ENCODE data around the gene ATP6V0A1. TPM values are rescaled to one million over a fixed set of nuclear protein-coding genes. Genes with fewer than 3 reads are reported as not detected.

The ATP6V0A1 gene
- total RNA-seq, 1 experiment from 2014 or later = 55.2 TPM

DNA sequence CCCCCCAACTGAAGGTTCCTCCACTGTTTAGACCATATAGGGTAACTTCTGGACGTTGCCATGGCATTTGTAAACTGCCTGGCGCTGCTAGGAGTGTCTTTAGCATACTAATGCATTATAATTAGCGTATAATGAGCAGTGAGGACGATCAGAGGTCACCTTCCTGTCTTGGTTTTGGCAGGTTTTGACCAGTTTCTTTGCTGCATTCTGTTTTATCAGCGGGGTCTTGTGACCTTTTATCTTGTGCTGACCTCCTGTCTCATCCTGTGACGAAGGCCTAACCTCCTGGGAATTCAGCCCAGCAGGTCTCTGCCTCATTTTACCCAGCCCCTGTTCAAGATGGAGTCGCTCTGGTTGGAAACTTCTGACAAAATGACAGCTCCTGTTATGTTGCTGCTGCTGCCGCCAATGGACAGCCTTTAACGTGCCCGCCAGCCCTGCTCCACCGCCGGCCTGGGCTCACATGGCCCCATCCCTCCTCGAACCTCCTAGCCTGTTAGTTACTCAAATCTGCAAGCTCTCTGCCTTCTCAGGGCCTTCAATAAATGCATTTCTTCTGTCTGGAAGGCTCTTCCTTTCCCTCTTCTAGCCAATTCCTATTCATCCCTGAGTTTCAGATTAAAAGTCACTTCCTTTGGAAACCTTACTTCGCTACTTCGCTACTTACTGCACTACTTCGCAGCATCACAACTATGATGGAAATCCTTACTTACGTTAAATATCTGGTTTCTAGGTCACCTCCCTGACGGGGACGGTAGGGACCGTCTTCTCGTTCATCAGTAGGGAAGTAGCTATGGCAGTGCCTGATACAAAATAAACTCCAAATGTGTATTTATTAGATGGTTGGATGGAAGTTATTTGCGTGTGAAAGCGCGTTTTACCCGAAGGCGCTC is 76.7 kb downstream of the ATP6V0A1 start:
- DNase-seq (ENCODE audit: low spot score) (no peak), ATAC-seq (peak; percentile 2; the same call in 1 of the 2 replicates)

DNA sequence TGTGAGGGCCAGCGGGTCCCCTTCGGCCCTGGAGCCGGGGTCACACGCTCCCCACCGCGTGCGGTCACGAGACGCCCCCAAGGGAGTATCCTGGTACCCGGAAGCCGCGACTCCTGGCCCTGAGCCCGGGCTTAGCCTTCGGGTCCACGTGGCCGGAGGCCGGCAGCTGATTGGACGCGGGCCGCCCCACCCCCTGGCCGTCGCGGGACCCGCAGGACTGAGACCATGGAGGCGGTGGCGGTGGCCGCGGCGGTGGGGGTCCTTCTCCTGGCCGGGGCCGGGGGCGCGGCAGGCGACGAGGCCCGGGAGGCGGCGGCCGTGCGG is 77.3 kb downstream of the ATP6V0A1 start, which contains the start of gene NAGLU:
NAGLU (plus strand) TSS at position 194 of the 324 bp plus-strand sequence; CDS start at position 226, 32 bp downstream.
- Mint-ChIP-seq H3K27me3 (ENCODE audit: low read depth) (peaks cover 22% of the 10 kb centered on the region), H3K36me3 (peaks cover 5% of the 10 kb centered on the region; the same call in 1 of the 2 replicates), H3K27ac (peak within 1 kb of the TSS; percentile 85), H3K4me3 (peak within 1 kb of the TSS; percentile 74), H3K9me3 (no peaks in the 10 kb centered on the region), H3K4me1 (peaks cover 31% of the 10 kb centered on the region)
- ChIA-PET POLR2A (interaction anchor here (0.5 to 2.3 kb wide), 4 partner anchors 13 to 170 kb away, joined by 3 to 15 read pairs (median 4); no protein-coding TSS in a partner anchor), CTCF (interaction anchor here (0.7 to 7.1 kb wide), 12 partner anchors 9 to 355 kb away, joined by 3 to 65 read pairs (median 3); partner anchors contain the start of genes CAVIN1, KCNH4, PSMC3IP and STAT3)
- peak; percentile 90 for ATAC-seq
- TF ChIP-seq, protein P1, sequence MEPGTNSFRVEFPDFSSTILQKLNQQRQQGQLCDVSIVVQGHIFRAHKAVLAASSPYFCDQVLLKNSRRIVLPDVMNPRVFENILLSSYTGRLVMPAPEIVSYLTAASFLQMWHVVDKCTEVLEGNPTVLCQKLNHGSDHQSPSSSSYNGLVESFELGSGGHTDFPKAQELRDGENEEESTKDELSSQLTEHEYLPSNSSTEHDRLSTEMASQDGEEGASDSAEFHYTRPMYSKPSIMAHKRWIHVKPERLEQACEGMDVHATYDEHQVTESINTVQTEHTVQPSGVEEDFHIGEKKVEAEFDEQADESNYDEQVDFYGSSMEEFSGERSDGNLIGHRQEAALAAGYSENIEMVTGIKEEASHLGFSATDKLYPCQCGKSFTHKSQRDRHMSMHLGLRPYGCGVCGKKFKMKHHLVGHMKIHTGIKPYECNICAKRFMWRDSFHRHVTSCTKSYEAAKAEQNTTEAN (CRISPR knock-in tag; IDR thresholded peaks at IDR 0.05) = no peak
- peak; percentile 68; the same call in 1 of the 2 replicates for TF ChIP-seq GABPB1 (CRISPR knock-in tag; IDR thresholded peaks at IDR 0.05)
- TF ChIP-seq, protein P2, sequence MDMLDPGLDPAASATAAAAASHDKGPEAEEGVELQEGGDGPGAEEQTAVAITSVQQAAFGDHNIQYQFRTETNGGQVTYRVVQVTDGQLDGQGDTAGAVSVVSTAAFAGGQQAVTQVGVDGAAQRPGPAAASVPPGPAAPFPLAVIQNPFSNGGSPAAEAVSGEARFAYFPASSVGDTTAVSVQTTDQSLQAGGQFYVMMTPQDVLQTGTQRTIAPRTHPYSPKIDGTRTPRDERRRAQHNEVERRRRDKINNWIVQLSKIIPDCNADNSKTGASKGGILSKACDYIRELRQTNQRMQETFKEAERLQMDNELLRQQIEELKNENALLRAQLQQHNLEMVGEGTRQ (CRISPR knock-in tag; IDR thresholded peaks at IDR 0.05) = peak; percentile 97
- TF ChIP-seq, protein P3, sequence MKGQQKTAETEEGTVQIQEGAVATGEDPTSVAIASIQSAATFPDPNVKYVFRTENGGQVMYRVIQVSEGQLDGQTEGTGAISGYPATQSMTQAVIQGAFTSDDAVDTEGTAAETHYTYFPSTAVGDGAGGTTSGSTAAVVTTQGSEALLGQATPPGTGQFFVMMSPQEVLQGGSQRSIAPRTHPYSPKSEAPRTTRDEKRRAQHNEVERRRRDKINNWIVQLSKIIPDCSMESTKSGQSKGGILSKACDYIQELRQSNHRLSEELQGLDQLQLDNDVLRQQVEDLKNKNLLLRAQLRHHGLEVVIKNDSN (CRISPR knock-in tag; IDR thresholded peaks at IDR 0.05) = peak; percentile 96
- TF ChIP-seq, protein P4, sequence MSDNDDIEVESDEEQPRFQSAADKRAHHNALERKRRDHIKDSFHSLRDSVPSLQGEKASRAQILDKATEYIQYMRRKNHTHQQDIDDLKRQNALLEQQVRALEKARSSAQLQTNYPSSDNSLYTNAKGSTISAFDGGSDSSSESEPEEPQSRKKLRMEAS (CRISPR knock-in tag; IDR thresholded peaks at IDR 0.05) = peak; percentile 58
- TF ChIP-seq TP53 (CRISPR knock-in tag; IDR thresholded peaks at IDR 0.05) = 0 out of 2 replicates have a peak, but pooled peaks have one; percentile 40
- TF ChIP-seq NFYB (CRISPR knock-in tag; conservative IDR thresholded peaks at IDR 0.05; ENCODE audit: low read depth) = peak; percentile 83
- TF ChIP-seq ZNF219 (CRISPR knock-in tag; IDR thresholded peaks at IDR 0.05; ENCODE audit: borderline replicate concordance) = no peak
- TF ChIP-seq NR3C1 (CRISPR knock-in tag; conservative IDR thresholded peaks at IDR 0.05; ENCODE audit: low read depth) = no peak
- TF ChIP-seq CREB1 (CRISPR knock-in tag; IDR thresholded peaks at IDR 0.05) = 0 out of 2 replicates have a peak, but pooled peaks have one; percentile 25
- 0 out of 2 replicates have a peak, but pooled peaks have one; percentile 46 for TF ChIP-seq CREM (CRISPR knock-in tag; IDR thresholded peaks at IDR 0.05)
- TF ChIP-seq, protein P5, sequence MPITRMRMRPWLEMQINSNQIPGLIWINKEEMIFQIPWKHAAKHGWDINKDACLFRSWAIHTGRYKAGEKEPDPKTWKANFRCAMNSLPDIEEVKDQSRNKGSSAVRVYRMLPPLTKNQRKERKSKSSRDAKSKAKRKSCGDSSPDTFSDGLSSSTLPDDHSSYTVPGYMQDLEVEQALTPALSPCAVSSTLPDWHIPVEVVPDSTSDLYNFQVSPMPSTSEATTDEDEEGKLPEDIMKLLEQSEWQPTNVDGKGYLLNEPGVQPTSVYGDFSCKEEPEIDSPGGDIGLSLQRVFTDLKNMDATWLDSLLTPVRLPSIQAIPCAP (CRISPR knock-in tag; IDR thresholded peaks at IDR 0.05) = peak; percentile 59; the same call in 1 of the 2 replicates
- peak; percentile 46; the same call in 1 of the 2 replicates for TF ChIP-seq SP1 (CRISPR knock-in tag; conservative IDR thresholded peaks at IDR 0.05)
- TF ChIP-seq ETV6 (CRISPR knock-in tag; IDR thresholded peaks at IDR 0.05) = peak; percentile 84
- TF ChIP-seq, protein P6, sequence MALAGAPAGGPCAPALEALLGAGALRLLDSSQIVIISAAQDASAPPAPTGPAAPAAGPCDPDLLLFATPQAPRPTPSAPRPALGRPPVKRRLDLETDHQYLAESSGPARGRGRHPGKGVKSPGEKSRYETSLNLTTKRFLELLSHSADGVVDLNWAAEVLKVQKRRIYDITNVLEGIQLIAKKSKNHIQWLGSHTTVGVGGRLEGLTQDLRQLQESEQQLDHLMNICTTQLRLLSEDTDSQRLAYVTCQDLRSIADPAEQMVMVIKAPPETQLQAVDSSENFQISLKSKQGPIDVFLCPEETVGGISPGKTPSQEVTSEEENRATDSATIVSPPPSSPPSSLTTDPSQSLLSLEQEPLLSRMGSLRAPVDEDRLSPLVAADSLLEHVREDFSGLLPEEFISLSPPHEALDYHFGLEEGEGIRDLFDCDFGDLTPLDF (CRISPR knock-in tag; IDR thresholded peaks at IDR 0.05) = 0 out of 2 replicates have a peak, but pooled peaks have one; percentile 31
- 0 out of 2 replicates have a peak, but pooled peaks have one; percentile 7 for TF ChIP-seq ESRRA (CRISPR knock-in tag; IDR thresholded peaks at IDR 0.05; ENCODE audit: borderline replicate concordance)
- peak; percentile 86 for DNase-seq (ENCODE audit: low spot score)

More for the DNA sequence above, 76.7 kb downstream of the ATP6V0A1 start:
- TF ChIP-seq, protein P7, sequence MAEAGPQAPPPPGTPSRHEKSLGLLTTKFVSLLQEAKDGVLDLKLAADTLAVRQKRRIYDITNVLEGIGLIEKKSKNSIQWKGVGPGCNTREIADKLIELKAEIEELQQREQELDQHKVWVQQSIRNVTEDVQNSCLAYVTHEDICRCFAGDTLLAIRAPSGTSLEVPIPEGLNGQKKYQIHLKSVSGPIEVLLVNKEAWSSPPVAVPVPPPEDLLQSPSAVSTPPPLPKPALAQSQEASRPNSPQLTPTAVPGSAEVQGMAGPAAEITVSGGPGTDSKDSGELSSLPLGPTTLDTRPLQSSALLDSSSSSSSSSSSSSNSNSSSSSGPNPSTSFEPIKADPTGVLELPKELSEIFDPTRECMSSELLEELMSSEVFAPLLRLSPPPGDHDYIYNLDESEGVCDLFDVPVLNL (CRISPR knock-in tag; IDR thresholded peaks at IDR 0.05; ENCODE audit: borderline replicate concordance, low read depth) = no peak
- TF ChIP-seq, protein P8, sequence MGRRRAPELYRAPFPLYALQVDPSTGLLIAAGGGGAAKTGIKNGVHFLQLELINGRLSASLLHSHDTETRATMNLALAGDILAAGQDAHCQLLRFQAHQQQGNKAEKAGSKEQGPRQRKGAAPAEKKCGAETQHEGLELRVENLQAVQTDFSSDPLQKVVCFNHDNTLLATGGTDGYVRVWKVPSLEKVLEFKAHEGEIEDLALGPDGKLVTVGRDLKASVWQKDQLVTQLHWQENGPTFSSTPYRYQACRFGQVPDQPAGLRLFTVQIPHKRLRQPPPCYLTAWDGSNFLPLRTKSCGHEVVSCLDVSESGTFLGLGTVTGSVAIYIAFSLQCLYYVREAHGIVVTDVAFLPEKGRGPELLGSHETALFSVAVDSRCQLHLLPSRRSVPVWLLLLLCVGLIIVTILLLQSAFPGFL (CRISPR knock-in tag; IDR thresholded peaks at IDR 0.05; ENCODE audit: borderline replicate concordance) = no peak
- peaks cover 27% of the 10 kb centered on the region for H3K27me3 Mint-ChIP-seq (ENCODE audit: low read depth)
- peaks cover 31% of the 10 kb centered on the region for H3K4me1 Mint-ChIP-seq
- POLR2A ChIA-PET = interaction anchor here (1.1 to 2.3 kb wide), 2 partner anchors 13 to 16 kb away, joined by 3 to 15 read pairs; no protein-coding TSS in a partner anchor
- H3K27ac Mint-ChIP-seq = peak overlapping the region; percentile 85
- H3K36me3 Mint-ChIP-seq = peaks cover 3% of the 10 kb centered on the region; the same call in 1 of the 2 replicates
- peak overlapping the region; percentile 73 for H3K4me3 Mint-ChIP-seq
- CTCF ChIA-PET = interaction anchor here (0.7 to 7.1 kb wide), 10 partner anchors 8 to 355 kb away, joined by 3 to 65 read pairs (median 4); partner anchors contain the start of genes CAVIN1, KCNH4, PSMC3IP and STAT3
- H3K9me3 Mint-ChIP-seq = no peaks in the 10 kb centered on the region
